Liver (tissue), 9 donors: Measurements from ENCODE around the gene OR10T2. TPM values are rescaled to one million over a fixed set of nuclear protein-coding genes. Genes with fewer than 3 reads are reported as not detected.
"Not testable (repeated sequence)": the region's sequence is repeated elsewhere in the genome, so short reads cannot be mapped to it uniquely, and the experiment has no call there.

Experiments
- DNase-seq: peaks from one replicate; pipeline ENCODE4 v3.0.0-alpha.2; 2017; ENCODE audit warnings: low spot score
- H3K27ac ChIP-seq, 2 donors: one replicate each; pipeline ENCODE4 v1.7.0; 2013; ENCODE audit warnings: inconsistent platforms in 2 of 2, low read length in 2 of 2, control low read depth in 1 of 2, low read depth in 1 of 2, mild to moderate bottlenecking in 1 of 2
- H3K27me3 ChIP-seq, 4 donors: one replicate each; pipeline versions ENCODE4 v1.6.1 to v1.7.0; 2013; ENCODE audit warnings: low read length in 3 of 4, inconsistent platforms in 1 of 4, mild to moderate bottlenecking in 1 of 4, moderate library complexity in 1 of 4; ENCODE audit not compliant: control insufficient read depth in 4 of 4, insufficient read depth in 4 of 4
- H3K36me3 ChIP-seq, 4 donors: one replicate each; pipeline versions ENCODE4 v1.6.1 to v1.7.0; 2013; ENCODE audit warnings: low read length in 3 of 4, mild to moderate bottlenecking in 3 of 4, low read depth in 1 of 4, moderate library complexity in 1 of 4; ENCODE audit not compliant: control insufficient read depth in 4 of 4, insufficient read depth in 3 of 4
- H3K4me1 ChIP-seq, 4 donors: one replicate each; pipeline versions ENCODE4 v1.6.1 to v1.7.0; 2013; ENCODE audit warnings: low read length in 3 of 4, mild to moderate bottlenecking in 3 of 4, moderate library complexity in 1 of 4; ENCODE audit not compliant: control insufficient read depth in 4 of 4, insufficient read depth in 4 of 4
- H3K4me3 ChIP-seq, 3 donors: one replicate each; pipeline versions ENCODE4 v1.6.1 to v1.7.0; 2013; ENCODE audit warnings: low read length in 3 of 3, control low read depth in 1 of 3, low read depth in 1 of 3, mild to moderate bottlenecking in 1 of 3
- H3K9ac ChIP-seq, 2 donors: one replicate each; pipeline ENCODE4 v1.7.0; 2013; ENCODE audit warnings: low read length in 2 of 2, mild to moderate bottlenecking in 2 of 2, moderate library complexity in 2 of 2, control low read depth in 1 of 2, low read depth in 1 of 2
- H3K9me3 ChIP-seq, 4 donors: one replicate each; pipeline versions ENCODE4 v1.6.1 to v1.7.0; 2013; ENCODE audit warnings: low read length in 3 of 4; ENCODE audit not compliant: control insufficient read depth in 4 of 4
- EGR1 ChIP-seq, 2 donors: IDR thresholded peaks; 2 replicates each; pipeline ENCODE4 v1.6.1; 2016 to 2018; ENCODE audit warnings: antibody characterized with exemption in 2 of 2, low read depth in 2 of 2
- FOXA1 ChIP-seq: IDR thresholded peaks from 2 replicates; pipeline ENCODE4 v1.6.1; 2016; ENCODE audit warnings: antibody characterized with exemption
- FOXA2 ChIP-seq: IDR thresholded peaks from 2 replicates; pipeline ENCODE4 v1.6.1; 2016; ENCODE audit warnings: antibody characterized with exemption
- GABPA ChIP-seq, 2 donors: IDR thresholded peaks in 1 of 2; conservative IDR thresholded peaks in 1 of 2; 2 replicates each; pipeline ENCODE4 v1.6.1; 2016; ENCODE audit warnings: antibody characterized with exemption in 2 of 2, mild to moderate bottlenecking in 1 of 2, moderate library complexity in 1 of 2
- HNF4A ChIP-seq, 2 donors: conservative IDR thresholded peaks; 2 replicates each; pipeline ENCODE4 v1.6.1; 2016; ENCODE audit warnings: antibody characterized with exemption in 2 of 2, mild to moderate bottlenecking in 2 of 2
- HNF4G ChIP-seq: IDR thresholded peaks from 2 replicates; pipeline ENCODE4 v1.6.1; 2016; ENCODE audit warnings: antibody characterized with exemption
- MAX ChIP-seq: IDR thresholded peaks from 2 replicates; pipeline ENCODE4 v1.6.1; 2016; ENCODE audit warnings: antibody characterized with exemption
- NR2F2 ChIP-seq: IDR thresholded peaks from 2 replicates; pipeline ENCODE4 v1.6.1; 2016; ENCODE audit warnings: antibody characterized with exemption
- RAD21 ChIP-seq, 2 donors: IDR thresholded peaks; 2 replicates each; pipeline ENCODE4 v1.6.1; 2016; ENCODE audit warnings: antibody characterized with exemption in 2 of 2, mild to moderate bottlenecking in 2 of 2
- REST ChIP-seq: IDR thresholded peaks from 2 replicates; pipeline ENCODE4 v1.6.1; 2016; ENCODE audit warnings: antibody characterized with exemption, mild to moderate bottlenecking
- RXRA ChIP-seq, 2 donors: IDR thresholded peaks; 2 replicates each; pipeline ENCODE4 v1.6.1; 2017 to 2018; ENCODE audit warnings: antibody characterized with exemption in 2 of 2, mild to moderate bottlenecking in 1 of 2
- SP1 ChIP-seq: IDR thresholded peaks from 2 replicates; pipeline ENCODE4 v1.6.1; 2018; ENCODE audit warnings: antibody characterized with exemption, mild to moderate bottlenecking
- YY1 ChIP-seq: IDR thresholded peaks from 2 replicates; pipeline ENCODE4 v1.6.1; 2016; ENCODE audit warnings: antibody characterized with exemption, mild to moderate bottlenecking
- WGBS: extraction: QIAGEN DNeasy Blood & Tissue Kit; methylation state at CpG from one replicate; pipeline ENCODE4 v1.1.7; 2013; 5-methylcytosine and 5-hydroxymethylcytosine counted together
- polyA plus RNA-seq, 2 donors: library from polyadenylated mRNA; stranded (reverse) in 1 of 2; unstranded in 1 of 2; fragments of 200-250 nt in 1 of 2; fragments of >200 nt in 1 of 2; fragmentation: Nextera tagmentation in 1 of 2; extraction: Ambion mirVana in 1 of 2; gene quantifications; one replicate each; pipeline versions ENCODE4 v1.2.1 to v1.2.3, GENCODE V29; 2013 to 2015
- total RNA-seq, 2 donors: library from RNA; depleted of rRNA; stranded (reverse); fragments of >200 nt; gene quantifications; one replicate each; pipeline ENCODE4 v1.2.3, GENCODE V29; 2014
- TF ChIP-seq, protein P1 (sequence below): IDR thresholded peaks from 2 replicates; pipeline ENCODE4 v1.6.1; 2016; ENCODE audit warnings: antibody characterized with exemption
- TF ChIP-seq, protein P2 (sequence below): fragments of 150-350 bp; IDR thresholded peaks from 2 replicates; pipeline ENCODE4 v1.5.1; 2017; ENCODE audit warnings: improper control_type of control experiment, low read depth, low read length; ENCODE audit not compliant: missing input control
- TF ChIP-seq, protein P3 (sequence below): IDR thresholded peaks from 2 replicates; pipeline ENCODE4 v1.6.1; 2016; ENCODE audit warnings: antibody characterized with exemption
- donor health status: healthy.
- donor health status: healthy.
- donor health status: healthy.
- donor health status: healthy.
- donor health status: healthy.

Gene OR10T2
- total and polyA plus RNA-seq, 4 donors, result not detected

DNA sequence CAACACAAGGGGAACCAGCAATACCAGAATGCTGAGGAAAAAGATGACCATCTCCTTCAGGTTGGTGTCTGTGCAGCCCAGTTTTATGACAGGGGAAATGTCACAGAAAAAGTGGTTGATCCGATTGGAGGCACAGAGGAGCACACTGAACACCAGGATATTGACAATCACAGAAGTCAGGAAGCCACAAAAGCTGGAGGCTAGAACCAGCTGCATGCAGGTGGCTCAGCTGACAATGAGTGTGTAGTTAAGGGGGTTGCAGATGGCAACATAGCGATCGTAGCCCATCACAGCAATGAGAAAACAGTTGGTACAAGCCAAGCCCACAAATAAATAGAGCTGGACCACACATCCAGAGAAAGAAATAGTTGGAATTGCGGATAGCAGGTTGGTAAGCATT is 46.1 kb upstream of the OR10T2 start (continued):
- TF ChIP-seq SP1 (no peak), YY1 (no peak)

DNA sequence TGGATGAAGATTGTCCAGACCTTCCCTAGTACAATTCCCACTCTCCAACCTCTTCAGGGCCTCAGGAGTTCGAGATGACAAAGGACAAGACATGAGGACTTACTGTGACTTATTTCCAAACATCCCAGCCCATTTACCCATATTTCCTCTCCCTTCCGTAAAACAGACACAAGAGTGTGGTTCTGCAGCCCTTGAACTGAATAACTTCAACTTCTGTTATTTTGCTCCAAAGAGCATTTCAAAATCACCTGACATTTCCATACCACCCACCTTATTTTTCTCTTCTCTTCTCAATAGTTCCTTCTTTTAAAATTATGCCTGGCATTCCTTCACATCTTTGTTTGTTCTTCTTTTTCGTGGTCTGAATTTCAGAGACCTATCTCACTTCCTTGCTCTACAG is 35.5 kb upstream of the OR10T2 start:
- Histone ChIP-seq H3K4me1 (no peaks in the 10 kb centered on the region), H3K9ac (no peak overlapping the region), H3K27ac (no peak overlapping the region), H3K27me3 (peaks cover 0 to 2% (median 0%) of the 10 kb centered on the region in 4 donors), H3K9me3 (no peaks in the 10 kb centered on the region), H3K4me3 (no peak overlapping the region), H3K36me3 (no peaks in the 10 kb centered on the region)
- 43% methylated on average over 3 of the region's 3 CpGs for WGBS
- DNase-seq, result no peak
- TF ChIP-seq SP1, result no peak

- not testable (repeated sequence) for H3K36me3 ChIP-seq, H3K27ac ChIP-seq, H3K9ac ChIP-seq, H3K4me3 ChIP-seq, H3K27me3 ChIP-seq, DNase-seq, H3K4me1 ChIP-seq, H3K9me3 ChIP-seq
- WGBS, result 39% methylated on average over 3 of the region's 3 CpGs
These were observed 30.9 kb upstream of the OR10T2 start for GRCh38 chr1:158430163-158430562.

DNA sequence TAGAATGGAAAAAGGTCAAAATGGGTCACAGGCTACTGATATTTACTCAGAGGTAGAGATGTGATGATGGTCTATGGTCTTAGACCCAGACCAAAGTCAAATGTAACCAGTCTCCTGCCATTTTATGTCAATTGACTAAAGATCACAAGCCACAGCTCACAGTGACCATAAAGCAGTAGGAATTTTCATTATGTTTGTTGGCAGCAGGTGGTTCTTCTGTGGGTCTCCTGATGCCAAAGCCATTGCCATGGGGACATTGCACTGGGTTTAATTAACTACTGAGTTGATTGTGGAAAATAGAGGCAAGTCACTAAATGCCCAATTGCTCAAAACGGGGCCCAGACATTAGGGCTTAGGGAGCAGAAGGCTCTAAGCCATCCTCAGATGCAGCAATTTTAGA is 26.9 kb upstream of the OR10T2 start, which contains the start of gene OR10K2:
OR10K2 (minus strand) TSS at position 101 of the 400 bp plus-strand sequence. CDS start 5,371 bp downstream, outside the sequence.
- Histone ChIP-seq H3K36me3 (no peaks in the 10 kb centered on the region), H3K9ac (no peak within 1 kb of the TSS), H3K9me3 (no peaks in the 10 kb centered on the region), H3K4me1 (no peaks in the 10 kb centered on the region), H3K27me3 (peaks cover 0 to 3% (median 0%) of the 10 kb centered on the region in 4 donors), H3K27ac (no peak within 1 kb of the TSS), H3K4me3 (no peak within 1 kb of the TSS)
- no peak for DNase-seq
- 81% methylated on average over 1 of the region's 1 CpG for WGBS
- TF ChIP-seq YY1 (no peak), MAX (no peak), SP1 (no peak), RAD21 (IDR thresholded peaks at IDR 0.05) (no peak), HNF4A (conservative IDR thresholded peaks at IDR 0.05) (no peak), FOXA1 (no peak), FOXA2 (no peak), NR2F2 (no peak), REST (no peak), GABPA (IDR thresholded peaks at IDR 0.05 in 1 of 2, conservative IDR thresholded peaks at IDR 0.05 in 1 of 2) (no peak), EGR1 (IDR thresholded peaks at IDR 0.05; ENCODE audit: low read depth in 2 of 2) (no peak), RXRA (IDR thresholded peaks at IDR 0.05) (no peak), HNF4G (no peak)
- TF ChIP-seq, protein P1, sequence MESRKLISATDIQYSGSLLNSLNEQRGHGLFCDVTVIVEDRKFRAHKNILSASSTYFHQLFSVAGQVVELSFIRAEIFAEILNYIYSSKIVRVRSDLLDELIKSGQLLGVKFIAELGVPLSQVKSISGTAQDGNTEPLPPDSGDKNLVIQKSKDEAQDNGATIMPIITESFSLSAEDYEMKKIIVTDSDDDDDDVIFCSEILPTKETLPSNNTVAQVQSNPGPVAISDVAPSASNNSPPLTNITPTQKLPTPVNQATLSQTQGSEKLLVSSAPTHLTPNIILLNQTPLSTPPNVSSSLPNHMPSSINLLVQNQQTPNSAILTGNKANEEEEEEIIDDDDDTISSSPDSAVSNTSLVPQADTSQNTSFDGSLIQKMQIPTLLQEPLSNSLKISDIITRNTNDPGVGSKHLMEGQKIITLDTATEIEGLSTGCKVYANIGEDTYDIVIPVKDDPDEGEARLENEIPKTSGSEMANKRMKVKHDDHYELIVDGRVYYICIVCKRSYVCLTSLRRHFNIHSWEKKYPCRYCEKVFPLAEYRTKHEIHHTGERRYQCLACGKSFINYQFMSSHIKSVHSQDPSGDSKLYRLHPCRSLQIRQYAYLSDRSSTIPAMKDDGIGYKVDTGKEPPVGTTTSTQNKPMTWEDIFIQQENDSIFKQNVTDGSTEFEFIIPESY, result no peak
- TF ChIP-seq, protein P2, sequence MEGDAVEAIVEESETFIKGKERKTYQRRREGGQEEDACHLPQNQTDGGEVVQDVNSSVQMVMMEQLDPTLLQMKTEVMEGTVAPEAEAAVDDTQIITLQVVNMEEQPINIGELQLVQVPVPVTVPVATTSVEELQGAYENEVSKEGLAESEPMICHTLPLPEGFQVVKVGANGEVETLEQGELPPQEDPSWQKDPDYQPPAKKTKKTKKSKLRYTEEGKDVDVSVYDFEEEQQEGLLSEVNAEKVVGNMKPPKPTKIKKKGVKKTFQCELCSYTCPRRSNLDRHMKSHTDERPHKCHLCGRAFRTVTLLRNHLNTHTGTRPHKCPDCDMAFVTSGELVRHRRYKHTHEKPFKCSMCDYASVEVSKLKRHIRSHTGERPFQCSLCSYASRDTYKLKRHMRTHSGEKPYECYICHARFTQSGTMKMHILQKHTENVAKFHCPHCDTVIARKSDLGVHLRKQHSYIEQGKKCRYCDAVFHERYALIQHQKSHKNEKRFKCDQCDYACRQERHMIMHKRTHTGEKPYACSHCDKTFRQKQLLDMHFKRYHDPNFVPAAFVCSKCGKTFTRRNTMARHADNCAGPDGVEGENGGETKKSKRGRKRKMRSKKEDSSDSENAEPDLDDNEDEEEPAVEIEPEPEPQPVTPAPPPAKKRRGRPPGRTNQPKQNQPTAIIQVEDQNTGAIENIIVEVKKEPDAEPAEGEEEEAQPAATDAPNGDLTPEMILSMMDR, result no peak
- TF ChIP-seq, protein P3, sequence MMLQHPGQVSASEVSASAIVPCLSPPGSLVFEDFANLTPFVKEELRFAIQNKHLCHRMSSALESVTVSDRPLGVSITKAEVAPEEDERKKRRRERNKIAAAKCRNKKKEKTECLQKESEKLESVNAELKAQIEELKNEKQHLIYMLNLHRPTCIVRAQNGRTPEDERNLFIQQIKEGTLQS, result no peak
